Fibroblast of mammary gland (primary cell): Measurements from ENCODE around the gene RACGAP1.
A peak's percentile ranks its signal among the peaks of the same experiment; 100 is the strongest.

Experiments used
- DNase-seq: peaks from one replicate; pipeline ENCODE4 v3.0.0-alpha.2; 2010; ENCODE audit warnings: low read depth
- H3K4me3 ChIP-seq: 2 replicates; pipeline ENCODE4 v1.5.1; 2011; ENCODE audit warnings: low read depth, mild to moderate bottlenecking, low read length, moderate library complexity; ENCODE audit not compliant: control insufficient read depth
- CTCF ChIP-seq: conservative IDR thresholded peaks from 2 replicates; pipeline ENCODE4 v1.5.1; 2011; ENCODE audit warnings: low read depth, low read length, inconsistent platforms; ENCODE audit not compliant: control insufficient read depth, insufficient read depth

Gene RACGAP1

GRCh38 chr12:49983892-49984291 lies 41.4 kb downstream of the RACGAP1 start:
- H3K4me3 ChIP-seq, result no peak overlapping the region
- peak; percentile 85 for DNase-seq
- TF ChIP-seq CTCF, result peak; percentile 6

GRCh38 chr12:49982246-49983087 lies 42.8 kb downstream of the RACGAP1 start:
- H3K4me3 ChIP-seq, result no peak overlapping the region
- TF ChIP-seq CTCF, result no peak
- DNase-seq, result peak; percentile 69

GRCh38 chr12:49980501-49981349 lies 44.6 kb downstream of the RACGAP1 start:
- no peak overlapping the region for H3K4me3 ChIP-seq
- no peak for TF ChIP-seq CTCF
- DNase-seq, result no peak

- DNase-seq, result no peak
- H3K4me3 ChIP-seq, result no peak overlapping the region
- no peak for TF ChIP-seq CTCF
These were observed 45.5 kb downstream of the RACGAP1 start for GRCh38 chr12:49979791-49980190.

GRCh38 chr12:49979016-49979586 lies 46.2 kb downstream of the RACGAP1 start:
- no peak for TF ChIP-seq CTCF
- no peak overlapping the region for H3K4me3 ChIP-seq
- no peak for DNase-seq

GRCh38 chr12:49978125-49978524 lies 47.2 kb downstream of the RACGAP1 start:
- TF ChIP-seq CTCF, result no peak
- no peak overlapping the region for H3K4me3 ChIP-seq
- no peak for DNase-seq
